ENCODE data around the gene P2RY2. TPM values are rescaled to one million over a fixed set of nuclear protein-coding genes. Genes with fewer than 3 reads are reported as not detected.

The P2RY2 gene
- total RNA-seq, 1 donor from 2014 or later: 6.5 TPM

DNA sequence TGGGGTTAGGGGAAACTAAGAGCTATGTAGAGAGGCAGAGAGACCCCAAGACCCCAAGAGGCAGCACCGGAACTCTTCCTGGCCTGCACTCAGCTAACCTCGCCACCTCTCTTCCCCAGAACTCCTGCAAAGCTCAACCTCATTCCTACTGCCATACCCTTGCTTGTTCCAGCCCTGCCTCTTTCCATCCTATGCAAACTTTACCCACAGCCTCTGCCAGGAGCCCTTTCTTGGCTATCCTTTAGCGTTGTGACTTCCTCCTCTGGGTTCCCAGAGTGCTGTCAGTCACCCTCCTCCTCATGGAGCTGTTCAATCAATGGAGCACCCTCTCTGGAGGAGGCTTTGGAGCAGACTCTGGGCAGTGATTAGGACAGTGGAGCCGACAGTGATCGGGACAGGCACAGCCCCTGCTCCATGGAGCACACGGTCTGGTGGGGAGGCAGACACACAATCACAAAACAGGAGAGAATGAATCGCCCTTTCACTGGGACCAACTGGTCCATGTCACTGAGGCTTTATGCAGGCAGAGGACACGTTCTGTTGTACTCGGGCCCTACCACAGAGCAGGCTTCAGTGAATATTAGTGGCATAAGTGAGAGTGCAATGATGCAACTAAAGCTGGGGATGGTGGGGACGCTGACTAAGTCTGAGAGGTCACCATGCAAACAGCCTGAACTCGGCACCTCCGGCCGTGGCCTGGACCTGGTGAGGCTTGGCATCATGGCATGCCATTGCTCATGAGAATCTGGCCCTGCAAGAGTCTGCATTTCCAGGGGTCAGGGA lies 24.6 kb upstream of the P2RY2 start:
- Histone ChIP-seq H3K27ac (no peak overlapping the region), H3K36me3 (no peaks in the 10 kb centered on the region), H3K4me1 (no peaks in the 10 kb centered on the region), H3K4me3 (no peak overlapping the region), H3K27me3 (ENCODE audit: low read depth) (no peaks in the 10 kb centered on the region), H3K9me3 (no peaks in the 10 kb centered on the region)
- TF ChIP-seq, protein P1, sequence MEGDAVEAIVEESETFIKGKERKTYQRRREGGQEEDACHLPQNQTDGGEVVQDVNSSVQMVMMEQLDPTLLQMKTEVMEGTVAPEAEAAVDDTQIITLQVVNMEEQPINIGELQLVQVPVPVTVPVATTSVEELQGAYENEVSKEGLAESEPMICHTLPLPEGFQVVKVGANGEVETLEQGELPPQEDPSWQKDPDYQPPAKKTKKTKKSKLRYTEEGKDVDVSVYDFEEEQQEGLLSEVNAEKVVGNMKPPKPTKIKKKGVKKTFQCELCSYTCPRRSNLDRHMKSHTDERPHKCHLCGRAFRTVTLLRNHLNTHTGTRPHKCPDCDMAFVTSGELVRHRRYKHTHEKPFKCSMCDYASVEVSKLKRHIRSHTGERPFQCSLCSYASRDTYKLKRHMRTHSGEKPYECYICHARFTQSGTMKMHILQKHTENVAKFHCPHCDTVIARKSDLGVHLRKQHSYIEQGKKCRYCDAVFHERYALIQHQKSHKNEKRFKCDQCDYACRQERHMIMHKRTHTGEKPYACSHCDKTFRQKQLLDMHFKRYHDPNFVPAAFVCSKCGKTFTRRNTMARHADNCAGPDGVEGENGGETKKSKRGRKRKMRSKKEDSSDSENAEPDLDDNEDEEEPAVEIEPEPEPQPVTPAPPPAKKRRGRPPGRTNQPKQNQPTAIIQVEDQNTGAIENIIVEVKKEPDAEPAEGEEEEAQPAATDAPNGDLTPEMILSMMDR (IDR thresholded peaks at IDR 0.05): no peak
- intact Hi-C loops (cut with DNase I): no loop called here
- ATAC-seq: no peak
- DNase-seq: no peak

DNA sequence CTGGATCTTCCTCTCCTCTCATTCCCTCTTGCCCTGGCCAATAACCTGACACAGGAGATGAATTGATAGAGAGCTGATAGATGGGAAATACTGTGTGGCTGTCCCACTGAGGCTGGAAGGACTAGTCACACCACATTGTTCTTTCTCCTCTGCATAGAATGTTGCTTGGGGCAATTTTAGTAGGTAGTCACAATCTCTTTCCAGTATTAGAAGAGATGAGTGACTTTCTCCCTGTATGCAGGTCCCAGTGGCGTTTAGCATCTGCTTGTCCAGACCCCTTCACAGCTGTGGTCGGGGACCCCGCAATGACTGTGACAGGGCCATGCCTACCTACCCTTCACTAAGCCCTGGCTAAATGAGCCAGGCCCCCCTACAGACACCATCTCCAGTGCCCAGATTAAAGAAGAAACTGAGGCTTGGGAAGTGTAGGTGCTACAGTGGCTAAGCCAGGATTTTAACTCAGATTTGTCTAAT lies 24.0 kb upstream of the P2RY2 start:
- no peaks in the 10 kb centered on the region for H3K36me3 ChIP-seq
- H3K9me3 ChIP-seq: no peaks in the 10 kb centered on the region
- no peaks in the 10 kb centered on the region for H3K27me3 ChIP-seq (ENCODE audit: low read depth)
- no peak overlapping the region for H3K27ac ChIP-seq
- DNase-seq (no peak), ATAC-seq (no peak)
- H3K4me3 ChIP-seq: no peak overlapping the region
- TF ChIP-seq, protein P1 (IDR thresholded peaks at IDR 0.05): no peak
- H3K4me1 ChIP-seq: peaks cover 3% of the 10 kb centered on the region
- intact Hi-C loops (cut with DNase I): no loop called here

DNA sequence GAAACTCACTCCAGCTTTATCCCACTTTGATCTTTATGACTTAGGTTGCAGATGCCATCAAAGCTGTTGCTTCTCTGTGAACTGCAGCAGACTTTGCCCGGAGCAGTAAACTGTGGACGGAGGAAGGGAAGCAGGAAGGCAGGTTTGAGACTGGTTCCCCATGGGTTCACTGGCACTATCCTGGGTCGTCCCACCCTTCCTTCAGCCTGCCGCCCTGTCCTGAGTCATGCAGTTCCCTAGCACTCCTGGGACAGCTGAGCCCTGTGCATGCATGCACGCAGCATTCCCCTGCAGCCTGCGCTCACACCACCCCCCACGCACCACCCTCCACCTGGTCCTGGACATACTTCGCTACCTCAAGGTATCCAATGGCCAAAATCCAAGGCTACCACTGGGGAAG lies 23.5 kb upstream of the P2RY2 start:
- H3K4me1 ChIP-seq: peaks cover 3% of the 10 kb centered on the region
- ATAC-seq (no peak), DNase-seq (no peak)
- no peaks in the 10 kb centered on the region for H3K9me3 ChIP-seq
- no peaks in the 10 kb centered on the region for H3K27me3 ChIP-seq (ENCODE audit: low read depth)
- no peaks in the 10 kb centered on the region for H3K36me3 ChIP-seq
- H3K27ac ChIP-seq: no peak overlapping the region
- H3K4me3 ChIP-seq: no peak overlapping the region
- intact Hi-C loops (cut with DNase I): no loop called here
- TF ChIP-seq, protein P1 (IDR thresholded peaks at IDR 0.05): no peak

DNA sequence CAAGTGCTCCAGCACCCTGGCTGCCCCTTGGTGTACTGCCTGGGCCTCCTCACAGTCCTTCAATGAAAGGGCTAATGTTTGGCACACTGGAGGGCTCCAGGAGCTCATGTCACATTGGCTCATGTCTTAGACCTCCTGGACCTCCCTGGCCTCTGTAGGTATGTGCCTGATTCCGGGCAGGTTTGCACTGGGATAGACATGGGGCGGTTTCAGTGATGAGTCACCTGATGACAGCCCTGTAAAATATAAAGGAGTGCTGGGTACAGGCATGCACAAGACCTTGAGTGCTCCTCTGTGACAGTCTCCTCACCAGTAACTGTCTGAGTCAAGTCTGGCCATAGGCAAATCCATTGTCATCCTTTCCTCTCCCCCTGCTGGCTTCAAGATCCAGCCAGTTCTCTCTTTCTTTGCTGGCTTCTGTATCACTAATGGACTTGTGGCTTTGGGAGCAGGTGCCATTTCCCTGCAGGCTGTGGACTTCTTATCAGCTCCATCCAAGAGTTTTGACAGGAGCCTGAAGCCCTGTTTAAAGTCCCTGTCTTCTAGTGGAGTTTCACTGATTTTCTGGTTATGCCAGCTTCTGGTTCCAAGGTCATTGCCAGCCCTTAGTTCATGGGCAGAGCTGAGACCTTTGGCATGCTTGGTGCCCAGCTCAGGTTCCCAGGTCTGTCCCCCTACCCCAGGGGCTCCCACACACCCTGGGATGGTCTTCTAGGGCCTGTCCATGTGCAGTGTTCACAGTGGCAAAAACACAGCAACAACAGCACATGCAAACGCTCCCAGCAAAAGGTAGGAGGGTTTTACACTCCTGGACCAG lies 22.7 kb upstream of the P2RY2 start:
- no peak overlapping the region for H3K27ac ChIP-seq
- H3K4me3 ChIP-seq: no peak overlapping the region
- TF ChIP-seq, protein P1 (IDR thresholded peaks at IDR 0.05): no peak
- intact Hi-C loops (cut with DNase I): no loop called here
- DNase-seq (no peak), ATAC-seq (no peak)
- H3K9me3 ChIP-seq: no peaks in the 10 kb centered on the region
- no peaks in the 10 kb centered on the region for H3K27me3 ChIP-seq (ENCODE audit: low read depth)
- H3K4me1 ChIP-seq: peaks cover 9% of the 10 kb centered on the region
- H3K36me3 ChIP-seq: no peaks in the 10 kb centered on the region

DNA sequence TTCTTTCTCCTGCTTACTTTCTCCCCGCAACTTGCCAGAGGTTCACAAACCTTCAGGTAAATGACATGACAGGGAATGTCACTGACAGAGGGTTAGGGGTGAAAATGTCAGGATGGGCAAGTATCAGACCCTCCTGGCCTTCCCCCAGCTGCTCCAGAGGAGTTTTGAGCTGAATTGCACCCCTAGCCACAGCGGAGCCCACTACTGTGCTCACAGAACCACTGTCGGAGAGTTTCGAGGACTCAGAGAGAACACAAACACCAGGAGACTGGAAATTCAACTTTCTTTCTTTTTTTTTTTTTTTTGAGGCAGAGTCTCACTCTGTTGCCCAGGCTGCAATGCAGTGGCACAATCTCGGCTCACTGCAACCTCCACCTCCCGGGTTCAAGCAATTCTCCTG lies 21.5 kb upstream of the P2RY2 start:
- no peaks in the 10 kb centered on the region for H3K36me3 ChIP-seq
- H3K9me3 ChIP-seq: no peaks in the 10 kb centered on the region
- ATAC-seq (no peak), DNase-seq (no peak)
- H3K4me1 ChIP-seq: peaks cover 21% of the 10 kb centered on the region
- no peaks in the 10 kb centered on the region for H3K27me3 ChIP-seq (ENCODE audit: low read depth)
- intact Hi-C loops (cut with DNase I): no loop called here
- H3K4me3 ChIP-seq: no peak overlapping the region
- H3K27ac ChIP-seq: no peak overlapping the region
- TF ChIP-seq, protein P1 (IDR thresholded peaks at IDR 0.05): no peak

Measured in lower lobe of right lung (tissue), 2 donors.